GM20000 (cell line): ENCODE data around the gene ME3.

ENCODE experiments used
- DNase-seq: peaks from one replicate; pipeline ENCODE4 v3.0.0; 2012; ENCODE audit warnings: low spot score
- CTCF ChIP-seq: IDR thresholded peaks from 2 replicates; pipeline ENCODE4 v1.5.1; 2012; ENCODE audit warnings: mild to moderate bottlenecking, control low read depth; ENCODE audit errors: extremely low read depth, missing control alignments

Gene ME3

GRCh38 chr11:86678823-86679222 lies 6.4 kb upstream of the ME3 start:
- TF ChIP-seq CTCF: no peak
- no peak for DNase-seq

GRCh38 chr11:86678296-86678695 lies 5.9 kb upstream of the ME3 start:
- DNase-seq: no peak
- no peak for TF ChIP-seq CTCF

GRCh38 chr11:86676533-86677154 lies 4.2 kb upstream of the ME3 start:
- peak; percentile 31 for DNase-seq

GRCh38 chr11:86676010-86676409 lies 3.6 kb upstream of the ME3 start:
- no peak for DNase-seq
- no peak for TF ChIP-seq CTCF

More at GRCh38 chr11:86676533-86677154, 4.2 kb upstream of the ME3 start:
- TF ChIP-seq CTCF: peak; percentile 3

- no peak for TF ChIP-seq CTCF
- no peak for DNase-seq
Observed at GRCh38 chr11:86675017-86675416, 2.6 kb upstream of the ME3 start.

GRCh38 chr11:86673872-86674750 lies 1.7 kb upstream of the ME3 start:
- DNase-seq: no peak
- no peak for TF ChIP-seq CTCF
